IMR-90 (cell line): ENCODE results near the gene PRSS2. TPM values are rescaled to one million over a fixed set of nuclear protein-coding genes. Genes with fewer than 3 reads are reported as not detected.
"Not testable (repeated sequence)": the region's sequence is repeated elsewhere in the genome, so short reads cannot be mapped to it uniquely, and the experiment has no call there.

ENCODE experiments used
- ATAC-seq: fragments of 200-7000 bp; cut with Tn5 transposase; 2 replicates; pipeline ENCODE4 v1.9.1; 2020; ENCODE audit warnings: low read depth, mild to moderate bottlenecking, moderate library complexity
- BruUV-seq: library from RNA; stranded (reverse); fragments of 400-500 nt; replicated peaks from 2 replicates; lab custom pipeline; 2021; lab: Mats Ljungman, UMichigan
- CTCF ChIA-PET: fragments of 300-600 bp; formaldehyde crosslinking; extraction: SDS; loops from one replicate; lab custom pipeline; 2021; ENCODE audit warnings: antibody characterized with exemption; lab: Yijun Ruan, JAX
- POLR2A ChIA-PET: fragments of 300-600 bp; sonication (Branson Sonifier 250); formaldehyde crosslinking; loops from one replicate; lab custom pipeline; 2022; ENCODE audit warnings: antibody characterized with exemption; ENCODE audit not compliant: unreplicated experiment; lab: Charles Lee
- DNase-seq: peaks from one replicate; pipeline ENCODE4 v3.0.0; 2013
- H2AFZ ChIP-seq: replicated peaks from 2 replicates; pipeline ENCODE3; 2013; ENCODE audit warnings: low read length, mild to moderate bottlenecking; ENCODE audit not compliant: poor library complexity
- H2AK5ac ChIP-seq: 2 replicates; pipeline ENCODE4 v1.6.1; 2013; ENCODE audit warnings: low read depth, low read length, inconsistent platforms
- H2AK9ac ChIP-seq: replicated peaks from 2 replicates; pipeline ENCODE3; 2013; ENCODE audit warnings: mild to moderate bottlenecking, low read depth, low read length, moderate library complexity; ENCODE audit not compliant: poor library complexity
- H2BK120ac ChIP-seq: 2 replicates; pipeline ENCODE4 v1.6.1; 2013; ENCODE audit warnings: low read depth, low read length, inconsistent platforms
- H2BK15ac ChIP-seq: 3 replicates; pipeline ENCODE4 v1.6.1; 2013; ENCODE audit warnings: low read depth, low read length, inconsistent platforms
- H2BK20ac ChIP-seq: 2 replicates; pipeline ENCODE4 v1.6.1; 2013; ENCODE audit warnings: low read depth, mild to moderate bottlenecking, inconsistent platforms, low read length, moderate library complexity
- H2BK5ac ChIP-seq: 2 replicates; pipeline ENCODE4 v1.6.1; 2013; ENCODE audit warnings: mild to moderate bottlenecking, low read depth, low read length, inconsistent platforms; ENCODE audit not compliant: poor library complexity, severe bottlenecking
- H3K14ac ChIP-seq: replicated peaks from 2 replicates; pipeline ENCODE4 v1.6.1; 2013; ENCODE audit warnings: low read depth, low read length, inconsistent platforms
- H3K18ac ChIP-seq: 2 replicates; pipeline ENCODE4 v1.6.1; 2013; ENCODE audit warnings: low read depth, low read length, control low read depth
- H3K23ac ChIP-seq: 2 replicates; pipeline ENCODE4 v1.6.1; 2013; ENCODE audit warnings: low read depth, low read length, inconsistent platforms
- H3K27ac ChIP-seq: 2 replicates; pipeline ENCODE4 v1.5.1; 2013; ENCODE audit warnings: mild to moderate bottlenecking, control low read depth, low read length; ENCODE audit not compliant: insufficient read depth
- H3K27me3 ChIP-seq: 2 replicates; pipeline ENCODE4 v1.6.1; 2013; ENCODE audit warnings: low read length; ENCODE audit not compliant: control insufficient read depth, insufficient read depth
- H3K36me3 ChIP-seq: 2 replicates; pipeline ENCODE4 v1.6.1; 2013; ENCODE audit warnings: low read length, mixed read lengths; ENCODE audit not compliant: control insufficient read depth, insufficient read depth
- H3K4ac ChIP-seq: 2 replicates; pipeline ENCODE4 v1.6.1; 2013; ENCODE audit warnings: low read depth, low read length, inconsistent platforms
- H3K4me1 ChIP-seq: 2 replicates; pipeline ENCODE4 v1.6.1; 2013; ENCODE audit warnings: low read length, mixed read lengths; ENCODE audit not compliant: control insufficient read depth, insufficient read depth
- H3K4me2 ChIP-seq: 2 replicates; pipeline ENCODE4 v1.6.1; 2013; ENCODE audit warnings: low read depth, mild to moderate bottlenecking, control low read depth, low read length, moderate library complexity
- H3K4me3 ChIP-seq: 2 replicates; pipeline ENCODE4 v1.5.1; 2013; ENCODE audit warnings: low read depth, mild to moderate bottlenecking, control low read depth, low read length, moderate library complexity; ENCODE audit not compliant: insufficient read depth
- H3K56ac ChIP-seq: 2 replicates; pipeline ENCODE4 v1.6.1; 2013; ENCODE audit warnings: low read length, inconsistent platforms; ENCODE audit not compliant: insufficient read depth; ENCODE audit errors: extremely low read depth
- H3K79me1 ChIP-seq, 2 experiments: 2 replicates each; pipeline ENCODE4 v1.6.1; 2013; ENCODE audit warnings: low read length in 2 of 2, inconsistent platforms in 1 of 2, low read depth in 1 of 2
- H3K9ac ChIP-seq: 2 replicates; pipeline ENCODE4 v1.6.1; 2013; ENCODE audit warnings: low read depth, low read length, control low read depth
- H3K9me1 ChIP-seq: 2 replicates; pipeline ENCODE4 v1.6.1; 2013; ENCODE audit warnings: low read length, inconsistent platforms; ENCODE audit not compliant: insufficient read depth
- H3K9me3 ChIP-seq: 2 replicates; pipeline ENCODE4 v1.6.1; 2013; ENCODE audit warnings: low read length; ENCODE audit not compliant: control insufficient read depth, insufficient read depth
- H4K20me1 ChIP-seq: 2 replicates; pipeline ENCODE4 v1.6.1; 2013; ENCODE audit warnings: low read length, inconsistent platforms; ENCODE audit not compliant: insufficient read depth
- H4K5ac ChIP-seq: 2 replicates; pipeline ENCODE4 v1.6.1; 2013; ENCODE audit warnings: mild to moderate bottlenecking, low read depth, low read length, control low read depth
- H4K8ac ChIP-seq, 2 experiments: 2 replicates each; pipeline ENCODE4 v1.6.1; 2013; ENCODE audit warnings: low read depth in 2 of 2, low read length in 2 of 2, control low read depth in 1 of 2, inconsistent platforms in 1 of 2
- H4K91ac ChIP-seq: 2 replicates; pipeline ENCODE4 v1.6.1; 2013; ENCODE audit warnings: low read depth, low read length, inconsistent platforms; ENCODE audit not compliant: insufficient read depth
- FOS ChIP-seq: fragments of 150-350 bp; IDR thresholded peaks from 2 replicates; pipeline ENCODE4 v1.6.1; 2016; ENCODE audit warnings: low read depth, low read length
- MAZ ChIP-seq: IDR thresholded peaks from 2 replicates; pipeline ENCODE4 v1.6.1; 2012; ENCODE audit warnings: low read depth, mild to moderate bottlenecking, low read length, improper control_type of control experiment, moderate library complexity, borderline replicate concordance
- NFE2L2 ChIP-seq: fragments of 150-350 bp; IDR thresholded peaks from 2 replicates; pipeline ENCODE4 v1.6.1; 2016; ENCODE audit warnings: low read depth, mild to moderate bottlenecking, low read length
- RFX5 ChIP-seq: IDR thresholded peaks from 2 replicates; pipeline ENCODE4 v1.8.0; 2012; ENCODE audit warnings: low read depth, mild to moderate bottlenecking, low read length, moderate library complexity
- WGBS, 2 experiments: methylation state at CpG; one replicate each; pipeline versions ENCODE4 v1.1.5 to v1.1.7; 2013; ENCODE audit warnings: missing lambda C conversion rate in 2 of 2; ENCODE audit not compliant: insufficient read length in 1 of 2; ENCODE audit errors: extremely low coverage in 2 of 2; 5-methylcytosine and 5-hydroxymethylcytosine counted together
- dilution Hi-C: fragments of 300-500 bp; cut with HindIII; formaldehyde crosslinking; loops from one replicate; pipeline ENCODE4 v1.14.3; 2018; ENCODE audit warnings: low sequenced_read_pairs; ENCODE audit not compliant: unreplicated experiment
- in situ Hi-C: fragments of 300-500 bp; cut with MboI; formaldehyde crosslinking; loops from 3 replicates; pipeline ENCODE4 v1.14.3; 2019; ENCODE audit warnings: low sequenced_read_pairs, inconsistent platforms, mixed read lengths
- intact Hi-C: fragments of 100-400 bp; cut with micrococcal nuclease; formaldehyde crosslinking; loops from 2 replicates; pipeline ENCODE4 v1.10.0; 2022
- polyA plus RNA-seq, 3 experiments: library from polyadenylated mRNA; depleted of rRNA; stranded (reverse); fragments of >200 nt; gene quantifications; 2 replicates each; pipeline ENCODE4 v1.2.3, GENCODE V29; 2012; ENCODE audit warnings: low replicate concordance in 1 of 3
- total RNA-seq: library from RNA; depleted of rRNA; stranded (reverse); fragments of >200 nt; gene quantifications from 2 replicates; pipeline ENCODE4 v1.2.3, GENCODE V29; 2012

PRSS2 gene
- total and polyA plus RNA-seq, 2 of the 4 experiments (the other 2 are of a cell fraction) = not detected

- no peak for TF ChIP-seq RFX5
Measured at GRCh38 chr7:142773937-142774744, 3.4 kb downstream of the PRSS2 start (continued).

- Histone ChIP-seq H4K8ac (no peak overlapping the region), H3K14ac (no peak overlapping the region), H2BK120ac (no peak overlapping the region), H2BK15ac (no peak overlapping the region), H3K4ac (no peak overlapping the region), H3K23ac (no peak overlapping the region), H2BK5ac (no peak overlapping the region), H3K4me3 (no peak overlapping the region), H3K9ac (no peak overlapping the region), H3K79me1 (no peaks in the 10 kb centered on the region), H4K91ac (no peak overlapping the region), H3K36me3 (no peaks in the 10 kb centered on the region), H3K56ac (no peak overlapping the region), H2AK5ac (no peak overlapping the region), H3K9me1 (no peaks in the 10 kb centered on the region), H2AK9ac (no peak overlapping the region), H4K20me1 (no peaks in the 10 kb centered on the region), H3K9me3 (no peaks in the 10 kb centered on the region), H4K5ac (no peak overlapping the region), H3K27me3 (peaks cover 8% of the 10 kb centered on the region), H3K4me1 (no peaks in the 10 kb centered on the region; the same call in 1 of the 2 replicates), H2AFZ (no peak overlapping the region), H3K4me2 (no peak overlapping the region), H3K27ac (no peak overlapping the region), H3K18ac (no peak overlapping the region), H2BK20ac (no peak overlapping the region)
- DNase-seq (no peak), ATAC-seq (no peak)
- no CpG with 5 or more reads among the region's 8 CpGs for WGBS, 2 experiments
- no TSS peak for BruUV-seq
- CTCF ChIA-PET = interaction anchor here (1.8 kb wide), 1 partner anchor 8 kb away, joined by 4 read pairs; no protein-coding TSS in a partner anchor
- in situ Hi-C loops (loop anchor here (10.0 kb wide), 1 partner anchor 130 kb away; no protein-coding TSS in a partner anchor), intact Hi-C loops (no loop called here), dilution Hi-C loops (loop anchor here (25.0 kb wide), 1 partner anchor 263 kb away; no protein-coding TSS in a partner anchor)
- TF ChIP-seq FOS = no peak
- no peak for TF ChIP-seq NFE2L2
- no peak for TF ChIP-seq MAZ
- POLR2A ChIA-PET = interaction anchor here (0.6 kb wide), 1 partner anchor 470 kb away, joined by 4 read pairs; no protein-coding TSS in a partner anchor
Measured at GRCh38 chr7:142774826-142775225, 4.1 kb downstream of the PRSS2 start.

GRCh38 chr7:142775351-142776115 is 4.8 kb downstream of the PRSS2 start:
- H2AK9ac ChIP-seq, H2AFZ ChIP-seq, H3K4me3 ChIP-seq, H3K56ac ChIP-seq, H3K14ac ChIP-seq, H4K20me1 ChIP-seq, H3K9me3 ChIP-seq, H4K91ac ChIP-seq, H4K8ac ChIP-seq, CTCF ChIA-PET, H3K27me3 ChIP-seq, H3K36me3 ChIP-seq, DNase-seq, BruUV-seq, H4K5ac ChIP-seq, H3K4me1 ChIP-seq, H2AK5ac ChIP-seq, H3K4ac ChIP-seq, H3K4me2 ChIP-seq, H3K9ac ChIP-seq, H2BK120ac ChIP-seq, ATAC-seq, H3K27ac ChIP-seq, intact Hi-C loops, H3K18ac ChIP-seq, H2BK20ac ChIP-seq, H2BK15ac ChIP-seq, H2BK5ac ChIP-seq, H3K9me1 ChIP-seq, H3K79me1 ChIP-seq, H3K23ac ChIP-seq: not testable (repeated sequence)
- in situ Hi-C loops (loop anchor here (10.0 kb wide), 1 partner anchor 131 kb away; no protein-coding TSS in a partner anchor), dilution Hi-C loops (loop anchor here (25.0 kb wide), 1 partner anchor 263 kb away; no protein-coding TSS in a partner anchor)
- POLR2A ChIA-PET = interaction anchor here (0.6 kb wide), 1 partner anchor 471 kb away, joined by 4 read pairs; no protein-coding TSS in a partner anchor
- WGBS, 2 experiments = 83% methylated on average over 1 of the region's 6 CpGs; no CpG with 5 or more reads in 1 of the 2 experiments
